A375 (cell line): ENCODE data around the gene KDM7A. TPM values are rescaled to one million over a fixed set of nuclear protein-coding genes. Genes with fewer than 3 reads are reported as not detected.

Source experiments
- small RNA-seq: library from RNA; depleted of rRNA; stranded (forward); fragments of <200 nt; gene quantifications from one replicate; pipeline ENCODE3, GENCODE V24; 2014
- total RNA-seq: library from RNA; depleted of rRNA; stranded (reverse); fragments of >200 nt; shearing (Covaris generic); gene quantifications from 2 replicates; pipeline ENCODE4 v1.2.3, GENCODE V29; 2014; rRNA removed

KDM7A gene, protein sequence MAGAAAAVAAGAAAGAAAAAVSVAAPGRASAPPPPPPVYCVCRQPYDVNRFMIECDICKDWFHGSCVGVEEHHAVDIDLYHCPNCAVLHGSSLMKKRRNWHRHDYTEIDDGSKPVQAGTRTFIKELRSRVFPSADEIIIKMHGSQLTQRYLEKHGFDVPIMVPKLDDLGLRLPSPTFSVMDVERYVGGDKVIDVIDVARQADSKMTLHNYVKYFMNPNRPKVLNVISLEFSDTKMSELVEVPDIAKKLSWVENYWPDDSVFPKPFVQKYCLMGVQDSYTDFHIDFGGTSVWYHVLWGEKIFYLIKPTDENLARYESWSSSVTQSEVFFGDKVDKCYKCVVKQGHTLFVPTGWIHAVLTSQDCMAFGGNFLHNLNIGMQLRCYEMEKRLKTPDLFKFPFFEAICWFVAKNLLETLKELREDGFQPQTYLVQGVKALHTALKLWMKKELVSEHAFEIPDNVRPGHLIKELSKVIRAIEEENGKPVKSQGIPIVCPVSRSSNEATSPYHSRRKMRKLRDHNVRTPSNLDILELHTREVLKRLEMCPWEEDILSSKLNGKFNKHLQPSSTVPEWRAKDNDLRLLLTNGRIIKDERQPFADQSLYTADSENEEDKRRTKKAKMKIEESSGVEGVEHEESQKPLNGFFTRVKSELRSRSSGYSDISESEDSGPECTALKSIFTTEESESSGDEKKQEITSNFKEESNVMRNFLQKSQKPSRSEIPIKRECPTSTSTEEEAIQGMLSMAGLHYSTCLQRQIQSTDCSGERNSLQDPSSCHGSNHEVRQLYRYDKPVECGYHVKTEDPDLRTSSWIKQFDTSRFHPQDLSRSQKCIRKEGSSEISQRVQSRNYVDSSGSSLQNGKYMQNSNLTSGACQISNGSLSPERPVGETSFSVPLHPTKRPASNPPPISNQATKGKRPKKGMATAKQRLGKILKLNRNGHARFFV
- 7.1 and 15.8 TPM in 2 replicates for total RNA-seq

DNA sequence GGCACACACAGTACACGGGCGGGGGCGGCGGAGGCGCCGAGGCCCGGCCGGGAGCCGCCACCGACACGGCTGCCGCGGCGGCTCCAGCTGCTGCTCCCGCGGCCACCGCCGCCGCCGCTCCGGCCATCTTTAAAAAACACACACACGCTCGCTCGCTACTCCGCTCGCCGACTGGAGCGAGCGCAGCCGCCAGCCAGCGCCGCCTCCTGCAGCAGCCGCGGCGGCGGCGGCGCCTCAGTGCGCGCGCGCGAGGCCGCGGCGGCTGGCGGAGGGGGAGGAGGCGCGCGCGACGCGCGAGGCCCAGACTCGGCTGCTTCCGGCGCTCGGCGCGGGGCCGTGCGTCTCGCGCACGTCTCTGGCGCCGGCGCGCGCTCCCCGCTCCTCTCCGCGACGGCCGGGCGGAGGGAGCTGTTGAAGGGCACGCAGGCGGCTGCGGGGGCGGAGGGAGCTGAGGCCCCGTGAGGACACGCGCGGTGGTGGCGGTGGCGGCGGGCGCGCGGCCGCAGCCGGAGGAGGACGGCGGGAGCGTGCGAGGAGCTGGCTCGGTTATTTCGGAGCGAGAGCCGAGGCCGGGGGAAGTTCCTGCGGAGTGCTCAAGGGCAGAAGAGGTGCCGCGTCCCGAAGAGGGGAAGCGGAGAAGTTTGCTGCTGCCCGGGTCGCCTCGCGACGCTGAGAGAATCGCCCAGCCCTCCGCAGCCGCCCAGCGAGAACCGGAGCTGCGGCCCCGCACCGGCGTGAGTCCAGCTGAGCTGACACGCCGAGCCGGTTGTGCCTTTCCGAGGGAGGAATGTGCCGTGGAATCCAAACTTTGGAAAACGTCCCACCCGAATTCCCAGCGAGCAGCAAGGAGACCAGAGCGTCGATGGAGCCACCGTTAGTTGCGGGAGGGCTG is at the start of gene KDM7A:
Gene KDM7A (minus strand): TSS at position 173 of the 892 bp plus-strand sequence. CDS start 46 bp downstream, at position 127.

DNA sequence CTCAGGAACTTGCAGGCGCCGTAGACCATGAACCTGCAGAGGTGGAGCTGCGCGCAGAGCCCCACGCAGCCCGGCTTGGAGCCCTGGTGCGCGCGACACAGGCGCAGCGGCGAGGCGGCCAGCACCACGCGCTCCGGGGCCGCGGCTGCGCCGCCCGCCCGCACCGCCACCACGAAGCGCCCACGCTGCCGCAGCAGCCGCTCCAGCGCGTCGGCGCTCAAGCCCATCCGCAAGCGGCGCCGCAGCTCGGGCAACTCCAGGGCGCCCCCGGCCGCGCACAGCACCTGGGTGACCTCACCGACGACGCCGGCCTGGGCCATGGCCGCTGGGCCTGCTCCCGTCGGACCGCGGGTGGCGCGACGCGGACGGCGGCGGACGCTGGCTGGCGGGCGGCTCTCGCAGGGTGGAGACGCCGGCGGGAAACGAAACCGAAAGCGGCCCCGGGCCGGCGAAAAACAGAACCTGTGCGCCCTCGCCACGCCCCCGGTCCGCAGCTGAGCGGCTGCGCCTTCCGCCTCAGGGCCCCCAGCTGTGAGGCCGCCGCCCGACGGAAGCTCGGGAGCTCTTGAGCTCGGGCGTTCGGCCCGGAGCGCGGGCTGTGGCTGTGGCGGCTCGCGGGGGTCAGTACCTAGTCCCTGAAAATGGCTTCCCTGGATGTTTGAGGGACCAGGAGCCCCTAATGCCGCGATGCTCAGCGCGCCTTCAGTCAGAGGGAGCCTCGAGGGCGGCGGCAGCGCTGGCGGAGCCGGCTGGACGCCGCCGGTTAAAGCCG is 114.1 kb downstream of the KDM7A start, which contains the start of gene PARP12:
Gene PARP12 (minus strand): TSS at position 424 of the 772 bp plus-strand sequence. CDS start 104 bp downstream, at position 320.

Small RNAs within 50 kb of the gene (small RNA-seq; reads per million reads assigned to genes)
- gene RF00019 (not detected), gene RNU6-797P (not detected)

Other genes starting within 250 kb of the KDM7A start
- 18.8 and 21.7 TPM in 2 replicates for gene PARP12, start 114.0 kb downstream of the KDM7A start, total RNA-seq
- gene SLC37A3, start 221.5 kb upstream of the KDM7A start, total RNA-seq = 28.8 and 43.8 TPM in 2 replicates
- gene RAB19, start 227.1 kb upstream of the KDM7A start, total RNA-seq = not detected in 2 replicates